Measurements from ENCODE around the gene ZNF385A. TPM values are rescaled to one million over a fixed set of nuclear protein-coding genes. Genes with fewer than 3 reads are reported as not detected.

ZNF385A gene
- total RNA-seq, 1 experiment from 2014 or later = 5.9 TPM

DNA sequence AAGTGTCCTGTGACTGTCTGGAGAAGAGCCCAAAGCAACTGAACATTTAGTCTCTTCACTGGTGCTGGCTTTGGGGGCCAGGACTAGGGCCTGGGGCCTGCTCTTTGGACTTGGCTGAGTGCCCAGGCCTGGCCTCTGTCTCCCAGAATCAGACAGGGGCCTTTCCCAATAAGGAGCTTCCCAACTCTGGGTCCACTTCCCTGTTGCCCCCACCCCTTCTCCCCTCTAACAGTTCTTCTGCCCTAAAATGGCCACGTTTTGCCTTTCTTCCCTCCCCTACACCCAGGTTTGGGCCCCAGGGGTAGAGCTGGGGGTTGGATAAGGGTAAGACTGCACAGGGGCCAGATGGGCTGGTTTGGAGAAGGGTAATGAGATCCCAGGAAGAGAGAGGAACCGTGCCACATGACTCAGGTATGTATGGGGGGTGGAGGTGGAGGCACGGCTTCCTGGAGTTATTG lies 44.5 kb upstream of the ZNF385A start:
- no peaks in the 10 kb centered on the region for H3K36me3 ChIP-seq (ENCODE audit: control insufficient read depth, insufficient read depth, low read length)
- intact Hi-C loops (cut with micrococcal nuclease; ENCODE audit: unreplicated experiment) (no loop called here), in situ Hi-C loops (cut with HindIII; ENCODE audit: low pct_unique_long_range_greater_than_20kb, low sequenced_read_pairs) (no loop called here)
- BruUV-seq (replicated peaks) = no TSS peak
- no peak for ATAC-seq
- no peaks in the 10 kb centered on the region; the same call in 1 of the 2 replicates for H3K27me3 ChIP-seq (ENCODE audit: control insufficient read depth, insufficient read depth, low read length)
- H3K9me3 ChIP-seq (ENCODE audit: control insufficient read depth, insufficient read depth, low read depth, low read length) = no peaks in the 10 kb centered on the region
- ChIA-PET CTCF (no interaction called here), POLR2A (no interaction called here)
- no peak overlapping the region for H3K27ac ChIP-seq (ENCODE audit: low read length)
- no peak overlapping the region for H3K4me3 ChIP-seq (ENCODE audit: low read depth in 2 of 2, low read length in 2 of 2)
- DNase-seq (ENCODE audit: low read depth, low spot score) = no peak
- H3K4me1 ChIP-seq (ENCODE audit: control insufficient read depth, insufficient read depth, low read length) = no peaks in the 10 kb centered on the region
- TF ChIP-seq, protein P1, sequence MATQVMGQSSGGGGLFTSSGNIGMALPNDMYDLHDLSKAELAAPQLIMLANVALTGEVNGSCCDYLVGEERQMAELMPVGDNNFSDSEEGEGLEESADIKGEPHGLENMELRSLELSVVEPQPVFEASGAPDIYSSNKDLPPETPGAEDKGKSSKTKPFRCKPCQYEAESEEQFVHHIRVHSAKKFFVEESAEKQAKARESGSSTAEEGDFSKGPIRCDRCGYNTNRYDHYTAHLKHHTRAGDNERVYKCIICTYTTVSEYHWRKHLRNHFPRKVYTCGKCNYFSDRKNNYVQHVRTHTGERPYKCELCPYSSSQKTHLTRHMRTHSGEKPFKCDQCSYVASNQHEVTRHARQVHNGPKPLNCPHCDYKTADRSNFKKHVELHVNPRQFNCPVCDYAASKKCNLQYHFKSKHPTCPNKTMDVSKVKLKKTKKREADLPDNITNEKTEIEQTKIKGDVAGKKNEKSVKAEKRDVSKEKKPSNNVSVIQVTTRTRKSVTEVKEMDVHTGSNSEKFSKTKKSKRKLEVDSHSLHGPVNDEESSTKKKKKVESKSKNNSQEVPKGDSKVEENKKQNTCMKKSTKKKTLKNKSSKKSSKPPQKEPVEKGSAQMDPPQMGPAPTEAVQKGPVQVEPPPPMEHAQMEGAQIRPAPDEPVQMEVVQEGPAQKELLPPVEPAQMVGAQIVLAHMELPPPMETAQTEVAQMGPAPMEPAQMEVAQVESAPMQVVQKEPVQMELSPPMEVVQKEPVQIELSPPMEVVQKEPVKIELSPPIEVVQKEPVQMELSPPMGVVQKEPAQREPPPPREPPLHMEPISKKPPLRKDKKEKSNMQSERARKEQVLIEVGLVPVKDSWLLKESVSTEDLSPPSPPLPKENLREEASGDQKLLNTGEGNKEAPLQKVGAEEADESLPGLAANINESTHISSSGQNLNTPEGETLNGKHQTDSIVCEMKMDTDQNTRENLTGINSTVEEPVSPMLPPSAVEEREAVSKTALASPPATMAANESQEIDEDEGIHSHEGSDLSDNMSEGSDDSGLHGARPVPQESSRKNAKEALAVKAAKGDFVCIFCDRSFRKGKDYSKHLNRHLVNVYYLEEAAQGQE (IDR thresholded peaks at IDR 0.05; ENCODE audit: insufficient read depth in 1 of 2, low read depth in 2 of 2, low read length in 1 of 2) = no peak
- TF ChIP-seq POLR2AphosphoS5 (IDR thresholded peaks at IDR 0.05; ENCODE audit: low read depth, low read length) = no peak
- TF ChIP-seq TCF7L2 (IDR thresholded peaks at IDR 0.05; ENCODE audit: low read depth, low read length) = no peak
- TF ChIP-seq SIN3A (IDR thresholded peaks at IDR 0.05; ENCODE audit: borderline replicate concordance, insufficient read depth, low read depth, low read length) = no peak
- TF ChIP-seq, protein P2, sequence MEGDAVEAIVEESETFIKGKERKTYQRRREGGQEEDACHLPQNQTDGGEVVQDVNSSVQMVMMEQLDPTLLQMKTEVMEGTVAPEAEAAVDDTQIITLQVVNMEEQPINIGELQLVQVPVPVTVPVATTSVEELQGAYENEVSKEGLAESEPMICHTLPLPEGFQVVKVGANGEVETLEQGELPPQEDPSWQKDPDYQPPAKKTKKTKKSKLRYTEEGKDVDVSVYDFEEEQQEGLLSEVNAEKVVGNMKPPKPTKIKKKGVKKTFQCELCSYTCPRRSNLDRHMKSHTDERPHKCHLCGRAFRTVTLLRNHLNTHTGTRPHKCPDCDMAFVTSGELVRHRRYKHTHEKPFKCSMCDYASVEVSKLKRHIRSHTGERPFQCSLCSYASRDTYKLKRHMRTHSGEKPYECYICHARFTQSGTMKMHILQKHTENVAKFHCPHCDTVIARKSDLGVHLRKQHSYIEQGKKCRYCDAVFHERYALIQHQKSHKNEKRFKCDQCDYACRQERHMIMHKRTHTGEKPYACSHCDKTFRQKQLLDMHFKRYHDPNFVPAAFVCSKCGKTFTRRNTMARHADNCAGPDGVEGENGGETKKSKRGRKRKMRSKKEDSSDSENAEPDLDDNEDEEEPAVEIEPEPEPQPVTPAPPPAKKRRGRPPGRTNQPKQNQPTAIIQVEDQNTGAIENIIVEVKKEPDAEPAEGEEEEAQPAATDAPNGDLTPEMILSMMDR (IDR thresholded peaks at IDR 0.05) = no peak

DNA sequence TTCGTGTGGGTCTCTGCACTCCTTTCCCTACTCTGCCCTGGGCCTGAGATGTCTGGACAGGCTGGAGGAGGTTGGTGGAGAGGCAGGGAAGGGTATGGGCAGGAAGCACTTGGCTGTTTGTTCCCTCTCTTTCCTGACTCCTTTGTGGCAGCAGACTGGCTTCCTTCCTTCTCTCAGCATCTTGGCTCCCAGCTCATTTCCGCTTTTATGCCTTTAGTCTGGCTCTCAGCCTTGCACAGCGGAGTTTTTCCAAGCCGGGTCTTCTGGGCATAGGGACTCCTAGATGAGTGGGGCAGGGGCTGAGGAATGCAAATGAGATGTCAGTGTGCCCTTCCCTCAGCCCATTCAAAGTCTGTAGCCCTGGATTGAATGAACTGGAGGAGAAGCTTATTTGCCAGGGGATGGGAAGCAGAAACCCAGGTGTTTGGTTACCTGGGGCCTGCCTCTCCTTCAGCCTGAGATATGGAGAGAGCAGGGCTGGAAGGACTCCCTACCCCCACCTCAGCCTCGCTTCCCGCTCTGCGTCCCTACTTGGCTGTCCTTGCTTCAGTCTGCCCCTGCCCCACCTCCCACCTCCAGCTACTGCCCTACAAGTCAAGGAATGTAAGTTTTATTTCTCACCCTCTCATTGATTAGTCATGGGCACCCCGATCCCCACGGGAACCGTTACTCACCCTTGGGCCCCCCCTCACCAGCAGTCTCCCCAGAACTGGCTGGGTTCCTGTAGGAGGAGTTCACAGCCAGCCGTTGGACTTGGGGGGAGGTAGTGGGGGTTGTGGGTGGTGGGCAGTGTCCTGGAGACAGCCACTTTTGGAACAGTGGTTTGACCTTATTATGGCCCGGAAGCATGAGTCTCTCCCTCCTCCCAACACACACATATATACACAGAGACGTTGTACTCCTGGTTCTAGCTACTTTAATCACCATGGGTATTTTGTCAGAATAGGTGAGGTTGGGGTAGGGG lies 43.8 kb upstream of the ZNF385A start:
- H3K27ac ChIP-seq (ENCODE audit: low read length) = no peak overlapping the region
- no peak for DNase-seq (ENCODE audit: low read depth, low spot score)
- no TSS peak for BruUV-seq (replicated peaks)

More for the DNA sequence above, 43.8 kb upstream of the ZNF385A start:
- Histone ChIP-seq H3K27me3 (ENCODE audit: control insufficient read depth, insufficient read depth, low read length) (no peaks in the 10 kb centered on the region; the same call in 1 of the 2 replicates), H3K36me3 (ENCODE audit: control insufficient read depth, insufficient read depth, low read length) (no peaks in the 10 kb centered on the region), H3K4me1 (ENCODE audit: control insufficient read depth, insufficient read depth, low read length) (no peaks in the 10 kb centered on the region), H3K4me3 (ENCODE audit: low read depth in 2 of 2, low read length in 2 of 2) (no peak overlapping the region), H3K9me3 (ENCODE audit: control insufficient read depth, insufficient read depth, low read depth, low read length) (no peaks in the 10 kb centered on the region)
- intact Hi-C loops (cut with micrococcal nuclease; ENCODE audit: unreplicated experiment) = no loop called here
- CTCF ChIA-PET = interaction anchor here (0.5 to 0.6 kb wide), 2 partner anchors 14 to 88 kb away, joined by 3 to 4 read pairs; no protein-coding TSS in a partner anchor
- POLR2A ChIA-PET = interaction anchor here (0.6 to 0.7 kb wide), 2 partner anchors 12 to 17 kb away, joined by 3 read pairs; no protein-coding TSS in a partner anchor
- in situ Hi-C loops (cut with HindIII; ENCODE audit: low pct_unique_long_range_greater_than_20kb, low sequenced_read_pairs) = no loop called here
- TF ChIP-seq, protein P2 (IDR thresholded peaks at IDR 0.05) = no peak
- TF ChIP-seq POLR2AphosphoS5 (IDR thresholded peaks at IDR 0.05; ENCODE audit: low read depth, low read length) (no peak), TCF7L2 (IDR thresholded peaks at IDR 0.05; ENCODE audit: low read depth, low read length) (no peak), SIN3A (IDR thresholded peaks at IDR 0.05; ENCODE audit: borderline replicate concordance, insufficient read depth, low read depth, low read length) (no peak)
- TF ChIP-seq, protein P1 (IDR thresholded peaks at IDR 0.05; ENCODE audit: insufficient read depth in 1 of 2, low read depth in 2 of 2, low read length in 1 of 2) = no peak
- ATAC-seq = no peak

All from Panc1 (cell line).